Erythroblast (primary cell): ENCODE data around the gene KRT13.

Source experiments
- DNase-seq, 2 experiments: peaks; one replicate each; lab custom pipeline; 2025; lab: John Stamatoyannopoulos, UW
- GATA1 ChIP-seq: IDR thresholded peaks from 2 replicates; pipeline ENCODE4 v1.6.1; 2011; ENCODE audit warnings: low read depth, mild to moderate bottlenecking, control low read depth, low read length, moderate library complexity
- POLR2A ChIP-seq: IDR thresholded peaks from 2 replicates; pipeline ENCODE4 v1.6.1; 2011; ENCODE audit warnings: mild to moderate bottlenecking, low read length

KRT13 gene

GRCh38 chr17:41505007-41505808 is at the start of gene KRT13:
KRT13 (minus strand) TSS chr17:41505612; CDS start chr17:41505550, 62 bp downstream.
- TF ChIP-seq GATA1 (no peak), POLR2A (no peak)

GRCh38 chr17:41553987-41554680 is 48.7 kb upstream of the KRT13 start:
- TF ChIP-seq GATA1 (no peak), POLR2A (no peak)
- no peak for DNase-seq

More at GRCh38 chr17:41505007-41505808, at the start of gene KRT13:
- peak; percentile 46 to 79 for DNase-seq

DNA sequence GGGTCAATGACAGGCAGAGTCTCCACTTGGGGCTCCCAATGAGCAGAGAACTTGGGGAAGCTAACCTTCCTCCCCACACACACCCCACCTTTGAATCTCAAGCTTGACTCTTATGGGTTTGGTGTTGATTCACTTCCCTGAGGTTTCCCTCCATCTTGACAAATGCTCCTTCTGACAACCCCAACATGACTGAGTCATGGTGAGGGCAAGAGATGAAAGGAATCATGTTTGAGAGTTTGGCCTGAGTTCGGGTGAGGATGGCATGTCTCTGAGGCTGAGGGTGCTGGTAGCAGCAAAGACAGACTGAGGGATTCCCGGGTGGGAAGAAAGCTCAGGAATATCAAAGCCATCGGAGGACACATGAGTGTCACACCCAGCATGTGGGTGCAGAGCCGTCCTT is 47.8 kb upstream of the KRT13 start:
- DNase-seq = no peak
- TF ChIP-seq POLR2A (no peak), GATA1 (no peak)

DNA sequence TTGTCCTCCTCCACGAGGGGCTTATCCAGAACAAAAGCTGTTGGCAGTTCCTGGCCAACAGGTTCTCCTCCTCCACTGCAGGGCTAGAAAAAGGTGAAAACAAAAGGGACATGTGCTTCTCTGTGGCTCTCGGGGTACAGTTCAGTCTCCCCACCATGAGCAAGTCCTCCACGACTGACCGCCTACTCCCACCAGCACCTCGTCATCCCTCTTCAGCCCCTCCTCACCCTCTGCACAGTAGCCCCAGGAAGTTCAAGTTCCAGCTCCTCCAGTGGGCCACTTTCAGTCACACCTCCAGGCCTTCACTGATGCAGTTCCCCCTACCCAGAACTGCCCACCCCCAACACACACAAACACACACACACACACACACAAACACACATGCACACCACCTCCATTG is 47.0 kb upstream of the KRT13 start:
- TF ChIP-seq POLR2A (no peak), GATA1 (no peak)
- no peak for DNase-seq

DNA sequence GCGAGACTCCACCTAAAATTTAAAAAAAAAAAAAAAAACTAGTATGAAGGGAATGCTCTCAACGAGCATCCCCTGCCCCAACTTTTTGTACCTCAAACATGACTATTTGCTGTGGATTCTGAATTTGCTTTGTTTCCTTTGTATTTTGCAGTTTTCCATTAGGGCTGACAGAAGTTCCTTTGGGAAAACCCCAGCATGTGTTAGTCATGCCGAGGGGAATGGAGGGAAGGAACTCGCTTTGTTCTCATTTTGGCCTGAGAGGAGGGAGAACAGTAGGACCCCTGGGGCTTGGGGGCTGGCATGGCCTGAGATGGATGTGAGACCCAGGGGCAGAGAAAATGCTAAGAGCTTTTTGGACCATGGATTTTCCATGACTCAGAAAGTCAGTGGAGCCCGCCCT is 46.0 kb upstream of the KRT13 start:
- no peak for DNase-seq
- TF ChIP-seq GATA1 = no peak
- no peak for TF ChIP-seq POLR2A

GRCh38 chr17:41549596-41550039 is 44.2 kb upstream of the KRT13 start:
- TF ChIP-seq POLR2A (no peak), GATA1 (no peak)
- peak; percentile 73 to 78 for DNase-seq

- DNase-seq = peak; percentile 87 to 89
- TF ChIP-seq POLR2A = no peak
- TF ChIP-seq GATA1 = no peak
Measured at GRCh38 chr17:41548844-41549595, 43.6 kb upstream of the KRT13 start.

GRCh38 chr17:41547921-41548843 is 42.8 kb upstream of the KRT13 start:
- peak in 1 of 2 experiments; percentile 38 for DNase-seq
- TF ChIP-seq GATA1 (no peak), POLR2A (no peak)

GRCh38 chr17:41547378-41547841 is 42.0 kb upstream of the KRT13 start:
- DNase-seq = no peak
- TF ChIP-seq POLR2A (no peak), GATA1 (no peak)

DNA sequence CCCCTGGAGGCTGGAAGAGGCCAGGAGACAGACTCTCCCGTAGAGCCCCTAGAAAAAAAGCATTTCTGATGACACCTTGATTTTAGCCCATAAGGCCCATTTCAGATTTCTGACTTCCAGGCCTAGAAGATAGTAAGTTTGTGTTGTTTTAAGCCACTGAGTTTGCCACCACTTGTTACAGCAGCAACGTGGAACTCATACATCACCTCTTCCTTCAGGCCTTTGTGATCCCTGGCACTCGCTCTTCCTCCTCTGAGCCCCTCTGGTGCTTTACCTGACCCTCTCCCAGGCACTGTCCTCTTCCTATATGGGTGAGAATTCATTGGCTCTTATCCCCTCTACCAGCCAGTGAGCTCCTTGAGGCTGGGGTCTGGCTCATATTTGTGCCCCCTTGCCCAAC is 41.4 kb upstream of the KRT13 start:
- no peak for DNase-seq
- TF ChIP-seq POLR2A (no peak), GATA1 (no peak)

DNA sequence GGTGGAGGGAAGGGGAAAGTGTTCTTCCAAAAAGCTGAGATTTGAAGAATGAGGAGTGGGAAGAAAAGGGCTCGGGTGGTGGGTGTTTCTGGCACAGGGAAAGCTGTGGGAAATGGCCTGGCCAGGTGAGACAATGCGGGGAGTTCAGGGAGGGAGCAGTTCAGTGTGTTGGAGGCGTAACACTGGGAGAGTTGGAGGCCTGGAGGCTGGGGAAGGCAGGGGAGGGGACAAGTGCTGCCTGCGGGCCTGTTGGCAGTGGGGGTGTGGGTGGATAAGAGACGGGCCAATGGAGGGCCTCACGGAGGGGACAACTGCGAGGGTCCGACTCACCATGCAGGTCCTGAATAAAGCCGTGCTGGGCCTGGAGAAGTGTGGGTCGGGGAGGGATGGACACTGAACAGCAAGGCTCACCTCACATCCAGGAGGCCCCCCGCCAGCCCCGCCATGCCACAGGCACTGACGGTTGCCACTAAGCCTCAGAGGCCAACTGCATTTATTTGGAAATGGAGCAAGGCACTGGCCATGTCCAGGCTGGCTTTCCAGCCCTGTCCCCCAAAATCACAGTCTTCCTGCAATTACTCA is 40.5 kb upstream of the KRT13 start:
- DNase-seq = no peak
- TF ChIP-seq POLR2A = no peak
- no peak for TF ChIP-seq GATA1

GRCh38 chr17:41544935-41545334 is 39.5 kb upstream of the KRT13 start:
- DNase-seq = no peak
- TF ChIP-seq POLR2A (no peak), GATA1 (no peak)
